HG03066 (cell line): ENCODE results near the gene ADSS1.

Experiments
- ATAC-seq: cut with Tn5 transposase; IDR thresholded peaks from one replicate; pipeline ENCODE4 v1.9.1; 2021; ENCODE audit warnings: low read depth; ENCODE audit not compliant: unreplicated experiment

ADSS1 gene

GRCh38 chr14:104778694-104779331 is 54.8 kb downstream of the ADSS1 start:
- no peak for ATAC-seq

GRCh38 chr14:104779776-104780512 is 55.9 kb downstream of the ADSS1 start:
- no peak for ATAC-seq

- ATAC-seq: no peak
These were observed 56.5 kb downstream of the ADSS1 start for GRCh38 chr14:104780513-104781030.

- ATAC-seq: no peak
These were observed 57.4 kb downstream of the ADSS1 start for GRCh38 chr14:104781271-104782077.

- no peak for ATAC-seq
These were observed 58.2 kb downstream of the ADSS1 start for GRCh38 chr14:104782086-104782807.

- ATAC-seq: no peak
These were observed 58.7 kb downstream of the ADSS1 start for GRCh38 chr14:104782808-104783139.

- ATAC-seq: no peak
These were observed 59.6 kb downstream of the ADSS1 start for GRCh38 chr14:104783484-104784217.

GRCh38 chr14:104784218-104784568 is 60.2 kb downstream of the ADSS1 start:
- no peak for ATAC-seq

- ATAC-seq: no peak
These were observed 61.0 kb downstream of the ADSS1 start for GRCh38 chr14:104784846-104785707.

- ATAC-seq: no peak
These were observed 61.7 kb downstream of the ADSS1 start for GRCh38 chr14:104785708-104786080.

- ATAC-seq: no peak
These were observed 62.1 kb downstream of the ADSS1 start for GRCh38 chr14:104786091-104786586.

GRCh38 chr14:104786726-104787675 is 63.0 kb downstream of the ADSS1 start:
- no peak for ATAC-seq

- no peak for ATAC-seq
These were observed 63.7 kb downstream of the ADSS1 start for GRCh38 chr14:104787736-104788135.

GRCh38 chr14:104788161-104788818 is 64.3 kb downstream of the ADSS1 start:
- no peak for ATAC-seq

- ATAC-seq: no peak
These were observed 65.0 kb downstream of the ADSS1 start for GRCh38 chr14:104788873-104789663.
